CD4-positive, alpha-beta T cell treated with Interleukin-1 beta for 1 hour (primary cell): Measurements from ENCODE around the gene MVK.

ENCODE experiments used
- DNase-seq, 2 donors: peaks; one replicate each; pipeline ENCODE4 v3.0.0-alpha.2; 2020 to 2022

Gene MVK

GRCh38 chr12:109547286-109547685, 26.3 kb upstream of the MVK start:
- DNase-seq, result no peak

- no peak for DNase-seq
Observed at GRCh38 chr12:109548258-109548657, 25.3 kb upstream of the MVK start.

GRCh38 chr12:109549613-109550270, 23.9 kb upstream of the MVK start:
- DNase-seq, result no peak

- no peak for DNase-seq
Observed at GRCh38 chr12:109550281-109550680, 23.3 kb upstream of the MVK start.

GRCh38 chr12:109551108-109551507, 22.5 kb upstream of the MVK start:
- no peak for DNase-seq

GRCh38 chr12:109552971-109553370, 20.6 kb upstream of the MVK start:
- DNase-seq, result no peak

GRCh38 chr12:109553483-109553882, 20.1 kb upstream of the MVK start:
- no peak for DNase-seq

- DNase-seq, result no peak
Observed at GRCh38 chr12:109553906-109554500, 19.6 kb upstream of the MVK start.

GRCh38 chr12:109554761-109555160, 18.8 kb upstream of the MVK start:
- no peak for DNase-seq

- no peak for DNase-seq
Observed at GRCh38 chr12:109555431-109556315, 17.9 kb upstream of the MVK start.

GRCh38 chr12:109557200-109557599, 16.4 kb upstream of the MVK start:
- DNase-seq, result no peak

GRCh38 chr12:109557805-109558204, 15.8 kb upstream of the MVK start:
- no peak for DNase-seq

GRCh38 chr12:109558374-109559199, 15.0 kb upstream of the MVK start:
- no peak for DNase-seq

- no peak for DNase-seq
Observed at GRCh38 chr12:109559200-109559505, 14.4 kb upstream of the MVK start.

GRCh38 chr12:109559601-109560000, 14.0 kb upstream of the MVK start:
- DNase-seq, result no peak

GRCh38 chr12:109560867-109561710, 12.5 kb upstream of the MVK start:
- no peak for DNase-seq

GRCh38 chr12:109561711-109562030, 11.9 kb upstream of the MVK start:
- DNase-seq, result no peak

GRCh38 chr12:109562871-109563270, 10.7 kb upstream of the MVK start:
- no peak for DNase-seq

GRCh38 chr12:109563291-109564284, 10.0 kb upstream of the MVK start:
- no peak for DNase-seq

- no peak for DNase-seq
Observed at GRCh38 chr12:109566424-109566823, 7.2 kb upstream of the MVK start.

- no peak for DNase-seq
Observed at GRCh38 chr12:109567296-109567695, 6.3 kb upstream of the MVK start.
